Smooth muscle cell of the brain vasculature (primary cell): ENCODE results near the gene TGFBR2.
A peak's percentile ranks its signal among the peaks of the same experiment; 100 is the strongest.

Source experiments
- DNase-seq: peaks from one replicate; pipeline ENCODE4 v3.0.0-alpha.2; 2012; ENCODE audit warnings: low read depth, low spot score

TGFBR2 gene

DNA sequence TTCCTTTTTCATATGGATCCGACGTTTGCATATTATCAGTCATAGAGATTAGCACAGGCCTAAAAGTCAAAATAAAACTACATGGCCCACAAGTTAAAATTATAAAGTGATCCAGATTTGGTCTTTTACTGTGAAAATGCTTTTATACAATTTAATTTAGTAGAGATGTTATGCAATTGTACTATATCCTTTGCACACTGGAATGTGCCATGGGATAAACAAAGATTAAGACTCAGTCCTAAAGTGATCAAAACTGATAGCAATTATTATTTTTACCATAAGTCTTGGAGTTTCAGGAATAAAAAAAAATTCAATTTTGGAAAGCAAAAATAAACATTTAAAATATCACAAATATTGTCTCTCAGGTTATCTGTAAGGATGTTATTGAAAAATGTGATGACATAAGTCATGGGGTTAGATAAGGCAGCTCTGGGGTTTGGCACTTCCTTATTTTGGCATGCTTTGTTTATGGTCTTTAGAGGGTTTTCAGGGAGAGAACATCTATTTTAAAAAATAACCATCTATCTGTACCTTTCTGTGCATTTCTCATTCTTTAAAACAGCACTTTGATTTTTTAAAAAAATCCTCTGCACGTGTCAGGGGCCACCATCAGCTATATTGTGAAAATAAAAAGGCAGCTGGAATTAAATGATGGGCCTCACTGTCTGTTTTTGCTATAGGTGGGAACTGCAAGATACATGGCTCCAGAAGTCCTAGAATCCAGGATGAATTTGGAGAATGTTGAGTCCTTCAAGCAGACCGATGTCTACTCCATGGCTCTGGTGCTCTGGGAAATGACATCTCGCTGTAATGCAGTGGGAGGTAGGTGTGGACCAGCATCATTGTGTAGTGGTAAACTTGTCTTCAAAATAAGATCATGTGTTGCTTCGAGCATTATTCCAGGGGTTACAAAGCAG lies 67.3 kb downstream of the TGFBR2 start:
- no peak for DNase-seq

DNA sequence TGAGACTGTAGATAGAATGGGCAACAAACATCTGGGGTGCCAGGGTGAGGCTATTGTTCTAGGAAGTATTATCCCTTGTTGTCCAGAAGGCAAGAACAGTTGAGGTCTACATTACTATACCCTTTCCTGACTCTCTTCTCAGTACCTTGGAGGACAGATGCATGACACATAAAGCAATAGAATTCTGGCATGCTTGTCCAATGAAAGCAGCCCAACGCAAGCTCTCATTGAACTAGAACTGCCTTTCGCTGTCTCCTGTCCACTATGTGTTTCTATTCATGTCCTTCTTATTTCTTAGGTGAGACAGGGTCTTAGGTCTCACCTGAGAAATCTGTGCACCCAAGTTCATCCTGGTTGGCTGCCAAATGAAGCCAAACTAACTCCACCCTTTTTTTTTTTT lies 68.6 kb downstream of the TGFBR2 start:
- DNase-seq, result no peak

DNA sequence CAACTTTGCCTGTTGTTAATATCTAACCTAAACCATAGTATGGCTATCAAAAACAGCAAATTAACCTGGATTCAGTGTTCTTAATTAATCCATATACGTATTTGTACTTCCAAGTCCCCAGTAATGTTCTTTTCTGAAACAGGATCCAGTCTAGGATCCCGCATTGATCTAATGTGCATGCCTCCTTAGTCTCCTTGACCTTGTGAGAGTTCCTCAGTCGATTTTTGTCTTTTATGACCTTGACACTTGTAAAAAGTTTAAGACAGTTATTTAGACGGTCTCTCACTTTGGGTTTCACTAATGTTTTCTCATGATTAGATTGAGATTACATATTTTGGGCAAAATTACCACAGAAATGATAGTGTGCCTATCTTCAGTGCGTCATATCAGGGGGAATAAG lies 69.4 kb downstream of the TGFBR2 start:
- no peak for DNase-seq

DNA sequence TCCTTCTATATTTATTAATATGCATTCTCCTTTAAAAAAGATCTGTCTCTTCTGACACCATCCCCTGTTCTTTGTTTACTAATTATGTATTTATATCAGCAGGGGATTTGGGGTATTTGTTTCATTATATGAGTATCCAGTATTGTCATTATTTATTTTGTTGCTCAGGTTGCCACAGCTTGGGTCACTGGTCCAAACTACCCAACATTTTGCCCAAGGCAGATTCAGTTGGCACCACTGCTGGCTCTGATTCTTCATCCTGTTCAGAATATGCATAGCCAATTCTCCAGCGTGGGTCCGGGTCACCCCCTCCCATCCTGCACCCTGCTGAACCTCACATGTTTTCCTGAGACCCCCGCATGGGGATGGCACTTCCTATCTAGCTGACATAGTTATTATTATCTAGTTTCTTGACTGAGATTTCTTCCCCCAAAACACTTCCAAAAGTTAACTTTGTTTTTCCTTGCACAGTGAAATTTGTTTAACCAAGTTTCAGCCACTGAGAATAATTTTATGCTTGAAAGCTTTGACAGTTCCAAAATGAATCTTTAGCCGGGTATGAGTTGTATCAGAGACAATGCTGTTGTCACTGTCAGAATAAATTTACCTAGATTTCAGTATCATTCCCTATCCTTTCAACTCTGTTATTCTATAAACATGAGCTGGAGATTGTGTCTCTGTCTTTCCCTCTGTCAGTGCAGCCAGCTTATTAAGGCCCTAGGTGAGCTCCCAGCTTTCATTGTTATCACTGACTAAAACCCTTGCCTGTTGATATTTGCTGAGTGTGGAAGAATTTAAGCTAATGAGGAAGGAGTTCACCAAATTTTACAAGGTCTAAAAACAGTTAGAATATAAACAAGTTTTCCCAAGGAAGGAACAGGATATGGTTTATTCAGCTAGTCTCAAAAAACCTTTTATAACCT lies 70.3 kb downstream of the TGFBR2 start:
- DNase-seq, result no peak

DNA sequence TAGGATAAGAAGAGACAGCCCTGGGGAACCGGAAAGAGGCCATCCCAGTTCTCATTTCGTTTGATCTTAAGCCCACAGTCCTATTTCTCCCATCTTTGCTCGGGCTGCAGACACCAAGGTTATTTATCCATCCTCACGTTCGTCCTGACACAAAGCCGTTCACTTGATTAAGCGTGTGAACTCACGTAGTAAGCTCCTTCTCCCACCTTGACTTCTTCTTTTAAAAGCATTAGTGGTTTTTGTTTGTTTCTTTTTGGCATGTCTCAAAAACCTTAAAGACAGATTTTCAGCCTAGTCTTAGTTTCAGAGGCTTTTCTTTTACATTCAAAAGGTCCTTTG lies 70.9 kb downstream of the TGFBR2 start:
- no peak for DNase-seq

DNA sequence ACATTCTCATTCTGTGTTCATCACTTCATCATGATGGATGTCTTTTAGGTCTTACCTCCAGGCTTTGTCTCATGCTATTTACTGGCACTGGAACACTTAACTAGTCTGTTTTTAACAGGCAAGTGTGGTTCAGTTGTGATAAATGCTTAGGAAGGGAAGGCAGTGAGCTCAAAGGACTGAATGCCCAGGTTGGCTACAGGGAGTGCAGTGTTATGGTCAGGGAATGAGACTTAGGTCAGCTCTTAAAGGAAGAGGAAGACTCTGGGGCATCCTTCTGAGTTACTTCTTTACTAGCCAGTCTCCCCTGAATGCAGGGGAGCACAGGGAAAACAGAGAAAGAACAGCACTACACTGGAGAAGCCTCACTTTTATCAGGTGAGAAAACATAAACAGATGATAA lies 72.6 kb downstream of the TGFBR2 start:
- DNase-seq, result no peak

DNA sequence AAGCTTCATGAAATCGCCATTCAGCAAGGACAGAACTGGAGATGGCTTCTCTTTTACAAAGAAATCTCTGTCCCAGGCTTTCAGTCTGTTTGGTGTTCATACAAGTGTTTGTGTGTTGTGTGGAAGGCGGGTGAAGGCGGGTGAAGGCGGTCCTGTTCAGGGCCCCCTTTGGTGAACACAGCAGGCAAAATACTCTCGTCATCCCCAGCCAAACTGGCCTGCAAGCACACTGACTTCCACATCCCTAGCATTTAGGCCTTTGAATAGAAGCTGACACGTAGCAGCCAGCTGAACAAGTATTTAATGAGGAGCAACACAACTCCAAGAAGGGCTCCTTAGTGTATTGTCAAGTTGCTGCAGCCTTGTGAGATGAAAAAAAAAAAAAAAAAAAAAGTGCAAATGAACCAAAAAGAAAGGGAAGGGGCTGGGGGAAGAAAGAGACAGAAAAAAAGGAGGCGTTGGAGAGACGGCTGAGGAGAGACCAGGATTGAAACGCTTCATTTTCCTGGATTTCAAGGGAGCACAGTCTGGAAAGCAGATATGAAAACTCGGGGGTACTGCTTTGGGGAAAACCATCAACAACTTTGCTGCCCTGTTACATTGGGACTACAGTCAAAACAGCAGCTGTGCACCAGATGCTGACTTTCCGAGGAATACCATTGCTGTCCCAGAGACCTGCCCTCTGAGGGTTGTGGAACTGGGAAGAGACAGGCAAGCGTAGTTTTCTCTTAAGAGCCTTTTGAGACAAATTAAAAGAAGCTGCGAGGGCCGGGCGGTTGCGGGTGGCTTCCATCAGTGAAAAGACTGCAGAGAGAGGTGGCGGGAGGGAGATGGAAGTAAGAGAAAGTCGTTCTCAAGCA lies 74.6 kb downstream of the TGFBR2 start:
- peak; percentile 57 for DNase-seq

DNA sequence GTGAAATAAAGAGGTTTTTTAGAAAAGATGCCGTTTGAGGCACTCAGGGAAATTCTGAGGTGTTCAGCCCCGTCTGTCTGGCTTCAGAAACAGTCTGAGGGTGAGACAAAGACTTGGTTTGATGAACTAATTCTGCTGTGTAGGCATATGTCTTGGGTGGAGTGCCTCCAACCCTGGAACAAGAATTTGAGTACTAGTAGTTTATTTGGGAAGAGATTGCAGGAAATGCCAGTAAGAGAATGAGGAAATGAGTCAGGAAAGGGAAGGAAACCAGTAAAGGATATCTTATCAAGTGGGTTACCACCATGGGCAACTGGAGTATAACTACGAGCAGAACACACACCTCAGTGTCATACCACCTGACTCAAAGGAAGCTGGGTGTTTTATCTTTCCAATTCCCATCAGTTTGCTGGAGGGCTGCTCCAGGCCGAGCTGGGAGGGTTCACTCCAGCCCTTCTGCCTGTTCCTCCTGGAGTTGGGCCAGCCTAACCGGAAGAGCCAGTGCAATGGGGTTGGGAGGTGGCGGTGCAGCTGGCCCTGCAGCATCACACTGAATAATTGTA lies 75.3 kb downstream of the TGFBR2 start:
- DNase-seq, result no peak

DNA sequence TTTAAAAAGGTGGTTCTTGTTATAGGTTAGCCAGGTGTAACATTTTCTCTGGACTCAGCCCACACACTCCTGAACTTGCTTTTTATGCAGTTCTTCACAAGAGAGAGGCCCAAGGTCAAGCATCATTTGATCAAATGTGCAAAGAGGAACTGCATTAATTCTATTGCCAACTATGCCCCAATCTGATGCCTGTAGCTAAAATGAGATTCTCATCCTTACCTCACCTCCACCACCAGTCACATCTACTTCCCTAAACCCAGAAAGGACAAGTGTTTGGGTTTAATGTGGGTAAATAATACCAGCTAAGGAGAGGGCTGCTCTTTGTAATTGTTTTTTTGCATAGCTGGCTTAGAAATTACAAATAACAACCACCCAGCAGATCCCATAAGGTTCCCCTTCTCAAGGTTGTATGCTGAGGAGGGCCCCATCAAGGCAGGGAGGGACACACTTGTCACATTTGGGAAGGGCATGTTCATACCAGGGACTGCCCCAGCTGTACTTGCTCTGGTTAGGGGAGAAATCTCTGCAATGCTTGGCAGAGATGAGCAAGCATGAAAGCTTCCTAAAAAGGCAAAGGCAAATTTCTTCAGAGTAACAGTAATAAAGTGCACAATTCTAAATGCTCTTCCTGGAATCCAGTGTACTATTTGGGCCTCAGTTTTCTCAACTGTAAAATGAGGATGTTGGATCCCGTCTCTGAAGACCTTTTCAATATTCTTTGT lies 76.2 kb downstream of the TGFBR2 start:
- no peak for DNase-seq

DNA sequence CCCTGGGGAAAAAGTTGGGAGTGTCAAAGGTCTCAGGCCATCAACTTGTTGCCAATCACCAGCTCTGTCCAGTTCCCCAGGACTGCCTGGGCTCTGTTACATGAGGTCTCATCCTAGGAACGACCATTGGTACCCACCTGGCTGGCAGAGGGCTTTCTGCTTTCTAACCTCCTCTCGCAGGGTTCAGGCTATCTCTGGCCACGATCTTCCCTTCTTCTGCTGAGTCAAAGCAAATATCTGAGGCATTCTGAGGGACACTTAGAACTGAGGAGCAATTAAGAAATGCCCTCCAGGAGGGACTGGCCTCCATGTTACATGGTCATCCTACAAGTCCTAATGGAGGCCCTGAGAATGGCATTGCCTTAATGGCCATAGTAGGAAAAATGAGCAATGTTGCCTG lies 77.4 kb downstream of the TGFBR2 start:
- no peak for DNase-seq

DNA sequence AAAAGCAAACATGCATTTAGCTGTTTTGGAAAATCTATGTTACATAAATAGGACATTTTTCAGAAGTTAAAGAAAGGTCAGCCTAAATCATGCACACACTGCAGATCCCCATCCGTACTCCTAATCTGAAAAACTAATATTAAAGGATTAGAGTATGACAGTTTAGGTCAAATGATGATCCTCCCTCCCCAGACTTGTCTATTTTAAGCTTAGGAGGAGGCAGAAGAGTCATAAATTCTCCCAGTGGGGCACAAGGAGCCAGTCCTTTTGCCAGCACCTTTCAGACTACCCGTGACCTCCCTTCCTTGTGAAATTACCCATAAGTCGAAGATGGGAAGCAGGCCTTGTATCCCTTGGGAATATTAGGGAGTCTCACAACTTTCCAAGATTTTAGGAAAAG lies 78.0 kb downstream of the TGFBR2 start:
- DNase-seq, result no peak

DNA sequence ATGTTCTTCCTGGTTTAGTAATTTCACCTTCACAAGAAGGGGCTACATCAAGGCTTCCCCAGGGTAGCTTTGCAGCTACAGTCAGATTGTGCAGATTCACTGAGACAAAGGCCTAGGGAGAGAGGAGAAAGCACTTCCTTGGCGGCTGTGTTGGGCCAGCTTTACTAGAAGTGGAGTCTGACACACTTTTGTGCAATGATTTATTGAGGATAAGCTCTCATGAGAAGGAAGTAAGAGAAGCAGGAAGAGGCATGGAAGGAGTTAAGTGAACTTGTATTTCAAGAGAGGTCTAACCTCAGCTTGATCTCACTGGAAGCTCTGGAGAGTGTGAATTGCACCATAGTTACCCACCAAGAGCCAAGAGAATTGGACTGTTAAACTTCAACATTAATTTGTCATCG lies 78.9 kb downstream of the TGFBR2 start:
- no peak for DNase-seq

DNA sequence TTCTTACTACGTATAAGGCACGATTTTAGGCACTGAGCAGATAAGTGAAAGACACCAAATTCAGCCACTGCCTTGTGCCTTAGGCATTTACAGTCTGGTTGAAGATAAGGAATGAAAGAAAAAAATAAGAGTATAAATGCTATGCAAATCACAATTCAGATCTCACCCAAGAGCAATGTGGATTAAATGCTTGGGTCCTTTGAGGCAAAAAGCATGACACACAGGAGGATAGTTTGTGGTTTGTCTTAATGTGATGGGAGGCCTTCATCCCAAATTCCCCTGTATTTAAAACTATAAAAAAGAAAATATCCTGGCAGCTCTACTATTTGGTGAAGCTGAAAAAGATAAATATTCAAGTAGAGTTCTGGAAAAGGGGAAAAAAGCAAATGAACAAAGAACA lies 79.8 kb downstream of the TGFBR2 start:
- no peak for DNase-seq

DNA sequence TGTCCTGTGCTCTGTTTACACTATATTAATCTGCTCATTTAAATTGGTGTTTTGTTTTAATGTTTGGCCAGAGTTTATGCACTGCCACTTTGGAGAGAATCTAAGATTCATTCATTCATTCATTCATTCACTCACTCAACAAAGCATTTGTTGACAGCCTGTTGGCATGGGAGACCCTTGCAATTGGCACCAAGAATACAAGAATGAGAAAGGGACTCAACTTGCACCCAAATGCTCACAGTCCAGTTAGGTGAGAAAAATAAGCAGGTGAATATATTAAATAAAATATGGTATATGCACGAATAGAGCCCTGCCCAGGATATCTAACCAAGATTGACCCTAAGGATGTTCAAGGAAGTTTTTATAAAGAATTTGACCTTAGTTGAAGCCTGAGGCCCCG lies 80.4 kb downstream of the TGFBR2 start:
- DNase-seq, result no peak

DNA sequence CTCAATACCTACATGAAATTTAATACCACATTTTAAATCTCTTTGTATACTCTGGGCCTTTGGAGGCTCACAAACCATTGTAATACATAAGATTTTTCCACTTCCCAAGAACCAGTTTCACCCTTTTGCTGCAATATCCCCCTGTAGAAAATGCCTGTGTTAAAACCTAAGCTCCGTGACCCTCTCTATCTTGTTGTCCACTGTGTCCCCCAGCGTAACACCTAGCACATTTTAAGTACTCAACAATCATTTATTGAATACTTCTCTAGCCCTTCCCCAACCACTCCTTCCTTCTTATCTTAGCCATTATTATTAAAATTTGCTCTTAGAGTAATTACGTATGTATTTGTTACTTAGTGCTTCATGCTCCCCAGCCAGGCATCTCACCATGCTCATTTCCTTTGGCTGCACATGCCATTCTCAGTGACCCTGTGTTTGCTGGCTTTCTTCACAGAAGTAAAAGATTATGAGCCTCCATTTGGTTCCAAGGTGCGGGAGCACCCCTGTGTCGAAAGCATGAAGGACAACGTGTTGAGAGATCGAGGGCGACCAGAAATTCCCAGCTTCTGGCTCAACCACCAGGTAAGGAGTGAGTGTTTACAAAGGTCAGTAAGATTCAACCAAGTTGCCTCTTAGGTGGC lies 81.6 kb downstream of the TGFBR2 start:
- DNase-seq, result no peak

DNA sequence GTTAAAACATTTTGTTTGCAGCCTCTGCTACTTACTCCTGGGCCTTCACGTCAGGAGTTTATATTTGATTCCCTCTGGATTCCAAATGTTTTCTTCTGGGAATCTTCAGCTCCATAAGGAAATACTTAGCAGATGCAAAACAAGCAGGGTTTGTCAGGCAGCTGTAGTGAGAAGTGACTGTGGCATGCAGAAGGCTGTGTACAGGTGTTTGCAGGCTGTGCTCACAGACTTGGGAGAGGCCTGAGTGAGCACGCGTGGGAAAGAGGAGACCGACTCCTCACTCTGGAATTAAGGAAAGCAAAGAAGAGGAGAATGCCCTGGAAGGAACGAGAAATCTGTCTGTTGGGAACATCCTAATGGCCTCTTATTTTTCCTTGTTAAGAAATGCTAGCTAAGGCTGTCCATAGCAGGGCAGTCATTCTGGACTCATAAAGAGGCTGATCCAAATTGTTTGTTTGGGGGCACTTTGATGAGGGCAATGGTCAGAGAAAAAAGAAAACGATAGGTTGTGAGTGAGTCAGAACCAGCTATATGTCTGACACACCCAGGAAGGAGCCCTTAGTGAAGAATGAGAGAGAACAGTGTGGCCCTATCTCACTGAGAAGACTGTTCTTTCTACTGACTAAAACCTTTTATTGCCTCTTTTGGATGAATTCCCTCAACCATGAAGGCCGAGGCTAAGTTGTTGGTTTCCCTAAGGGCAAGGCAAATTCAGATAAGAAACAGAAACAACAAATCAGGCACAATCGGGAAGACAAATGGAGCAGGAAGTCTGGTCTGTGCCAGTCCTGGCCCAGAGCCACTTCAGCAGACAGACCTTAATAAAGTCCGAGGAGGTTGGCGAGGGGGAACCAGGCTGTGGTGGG lies 82.6 kb downstream of the TGFBR2 start:
- DNase-seq, result no peak

DNA sequence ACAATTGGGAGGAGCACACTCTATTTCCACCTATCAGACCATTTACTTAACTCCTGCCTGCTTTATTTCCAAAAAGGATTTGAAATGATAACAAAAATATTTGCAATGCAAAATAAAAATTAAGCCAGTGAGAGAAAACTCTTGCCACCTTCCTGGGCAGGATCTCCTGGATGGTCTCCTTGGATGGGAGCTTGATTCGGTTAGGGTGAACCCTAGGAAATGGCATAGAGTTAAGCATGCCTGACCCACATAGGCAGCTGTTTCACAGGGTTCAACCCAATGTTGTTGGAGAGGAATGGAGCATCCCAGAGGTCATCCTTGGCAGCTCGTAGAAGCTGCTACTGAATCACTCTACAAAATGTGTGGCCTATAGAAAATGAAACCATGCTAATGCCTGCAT lies 83.8 kb downstream of the TGFBR2 start:
- DNase-seq, result no peak

DNA sequence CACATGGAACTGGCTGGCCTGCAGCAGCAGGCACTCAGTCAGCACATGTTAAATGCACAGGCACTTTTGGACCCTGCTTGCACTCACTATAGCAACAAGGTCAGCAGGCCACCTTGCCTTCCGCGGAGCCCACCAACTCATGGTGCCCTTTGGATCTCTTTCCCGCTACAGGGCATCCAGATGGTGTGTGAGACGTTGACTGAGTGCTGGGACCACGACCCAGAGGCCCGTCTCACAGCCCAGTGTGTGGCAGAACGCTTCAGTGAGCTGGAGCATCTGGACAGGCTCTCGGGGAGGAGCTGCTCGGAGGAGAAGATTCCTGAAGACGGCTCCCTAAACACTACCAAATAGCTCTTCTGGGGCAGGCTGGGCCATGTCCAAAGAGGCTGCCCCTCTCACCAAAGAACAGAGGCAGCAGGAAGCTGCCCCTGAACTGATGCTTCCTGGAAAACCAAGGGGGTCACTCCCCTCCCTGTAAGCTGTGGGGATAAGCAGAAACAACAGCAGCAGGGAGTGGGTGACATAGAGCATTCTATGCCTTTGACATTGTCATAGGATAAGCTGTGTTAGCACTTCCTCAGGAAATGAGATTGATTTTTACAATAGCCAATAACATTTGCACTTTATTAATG lies 85.0 kb downstream of the TGFBR2 start:
- no peak for DNase-seq

DNA sequence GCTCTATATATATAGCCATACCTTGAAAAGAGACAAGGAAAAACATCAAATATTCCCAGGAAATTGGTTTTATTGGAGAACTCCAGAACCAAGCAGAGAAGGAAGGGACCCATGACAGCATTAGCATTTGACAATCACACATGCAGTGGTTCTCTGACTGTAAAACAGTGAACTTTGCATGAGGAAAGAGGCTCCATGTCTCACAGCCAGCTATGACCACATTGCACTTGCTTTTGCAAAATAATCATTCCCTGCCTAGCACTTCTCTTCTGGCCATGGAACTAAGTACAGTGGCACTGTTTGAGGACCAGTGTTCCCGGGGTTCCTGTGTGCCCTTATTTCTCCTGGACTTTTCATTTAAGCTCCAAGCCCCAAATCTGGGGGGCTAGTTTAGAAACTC lies 85.5 kb downstream of the TGFBR2 start:
- DNase-seq, result no peak
